G401.6 (cell line): ENCODE measurements around the gene MEFV.
"Not testable (repeated sequence)": the region's sequence is repeated elsewhere in the genome, so short reads cannot be mapped to it uniquely, and the experiment has no call there.

Experiments used
- FAIRE-seq: peaks from 2 replicates; lab custom pipeline; 2012; peaks lifted over from hg19 to GRCh38; lab: Jason Lieb, UNC

Gene MEFV

GRCh38 chr16:3215601-3216262 is 40.7 kb downstream of the MEFV start:
- no peak for FAIRE-seq

- no peak for FAIRE-seq
These were observed 41.4 kb downstream of the MEFV start for GRCh38 chr16:3214904-3215600.

GRCh38 chr16:3212567-3212966 is 43.9 kb downstream of the MEFV start:
- no peak for FAIRE-seq

- FAIRE-seq = no peak
These were observed 44.4 kb downstream of the MEFV start for GRCh38 chr16:3212006-3212405.

- FAIRE-seq = no peak
These were observed 49.1 kb downstream of the MEFV start for GRCh38 chr16:3207086-3207953.

- not testable (repeated sequence) for FAIRE-seq
These were observed 50.5 kb downstream of the MEFV start for GRCh38 chr16:3205939-3206338.

- FAIRE-seq = no peak
These were observed 53.4 kb downstream of the MEFV start for GRCh38 chr16:3202903-3203539.

GRCh38 chr16:3198334-3199072 is 57.9 kb downstream of the MEFV start:
- no peak for FAIRE-seq

- not testable (repeated sequence) for FAIRE-seq
These were observed 58.6 kb downstream of the MEFV start for GRCh38 chr16:3197694-3198333.

GRCh38 chr16:3195975-3196374 is 60.5 kb downstream of the MEFV start:
- FAIRE-seq = no peak

GRCh38 chr16:3194792-3195191 is 61.6 kb downstream of the MEFV start:
- no peak for FAIRE-seq

- FAIRE-seq = no peak
These were observed 62.9 kb downstream of the MEFV start for GRCh38 chr16:3193221-3194212.

GRCh38 chr16:3192476-3193019 is 63.9 kb downstream of the MEFV start:
- no peak for FAIRE-seq
